ENCODE data around the gene LTB4R2. TPM values are rescaled to one million over a fixed set of nuclear protein-coding genes. Genes with fewer than 3 reads are reported as not detected.

Gene LTB4R2
- total RNA-seq, 1 donor from 2014 or later = 9.4 TPM

DNA sequence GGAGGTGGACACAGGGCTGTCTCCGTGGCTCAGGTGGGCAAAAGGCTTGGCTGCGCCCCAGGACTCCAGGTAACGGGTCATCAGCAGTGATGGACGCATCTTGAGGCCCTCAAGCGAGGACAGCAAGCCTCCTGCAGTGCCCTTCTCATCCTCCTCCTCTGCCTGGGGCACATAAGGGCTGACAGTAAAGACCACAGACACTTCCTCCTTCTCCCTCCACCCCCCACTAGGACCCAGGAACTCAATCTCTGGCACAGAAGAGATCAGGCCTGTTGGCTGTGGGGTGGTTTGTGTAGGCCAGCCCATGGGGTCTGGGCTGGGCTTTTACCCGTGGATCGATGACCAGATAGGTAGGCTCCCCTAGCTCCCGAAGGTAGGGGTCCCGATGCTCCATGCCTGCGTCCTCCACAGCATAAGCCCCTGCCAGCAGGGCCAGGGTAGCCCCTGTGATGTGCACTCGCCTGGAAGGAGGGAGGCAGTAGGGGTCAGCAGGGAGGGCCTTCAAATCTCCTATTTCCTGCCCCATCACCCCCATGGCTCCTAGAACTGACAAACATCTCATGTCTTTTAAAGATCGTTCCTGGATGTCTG, 19.2 kb downstream of the LTB4R2 start:
- TF ChIP-seq CTCF (conservative IDR thresholded peaks at IDR 0.05) = no peak
- no peak for DNase-seq (ENCODE audit: low read depth, low spot score)
- Mint-ChIP-seq H3K4me3 (no peak overlapping the region), H3K4me1 (peaks cover 6% of the 10 kb centered on the region), H3K27me3 (ENCODE audit: low read depth) (peaks cover 39% of the 10 kb centered on the region), H3K9me3 (no peaks in the 10 kb centered on the region), H3K36me3 (ENCODE audit: low read depth) (no peaks in the 10 kb centered on the region), H3K27ac (ENCODE audit: unreplicated experiment) (no peak overlapping the region)

DNA sequence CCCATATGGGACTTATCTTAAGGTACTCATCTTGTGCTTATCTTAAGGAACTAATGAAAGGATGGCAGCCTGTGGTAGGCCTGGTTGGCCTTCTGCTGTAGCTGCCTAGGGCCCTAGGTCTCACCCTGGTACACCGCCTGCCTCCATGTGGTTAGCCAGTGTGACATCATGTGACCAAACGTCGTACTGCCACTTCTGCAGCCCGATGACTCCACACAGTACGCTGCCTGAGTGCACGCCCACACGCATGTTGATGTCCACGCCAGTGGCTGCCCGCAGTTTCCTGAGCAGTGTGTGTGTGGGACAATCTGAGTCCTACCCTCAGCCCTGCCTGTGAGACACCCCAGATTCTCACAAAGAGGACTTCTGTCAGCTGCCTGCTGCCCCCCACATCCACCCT, 19.8 kb downstream of the LTB4R2 start:
- H3K27me3 Mint-ChIP-seq (ENCODE audit: low read depth) = peaks cover 45% of the 10 kb centered on the region
- no peaks in the 10 kb centered on the region for H3K36me3 Mint-ChIP-seq (ENCODE audit: low read depth)
- no peaks in the 10 kb centered on the region for H3K9me3 Mint-ChIP-seq
- DNase-seq (ENCODE audit: low read depth, low spot score) = no peak
- TF ChIP-seq CTCF (conservative IDR thresholded peaks at IDR 0.05) = no peak
- no peak overlapping the region for H3K27ac Mint-ChIP-seq (ENCODE audit: unreplicated experiment)
- H3K4me1 Mint-ChIP-seq = peaks cover 6% of the 10 kb centered on the region
- no peak overlapping the region for H3K4me3 Mint-ChIP-seq

GRCh38 chr14:24330973-24331674, 21.2 kb downstream of the LTB4R2 start:
- H3K9me3 Mint-ChIP-seq = no peaks in the 10 kb centered on the region
- H3K27ac Mint-ChIP-seq (ENCODE audit: unreplicated experiment) = no peak overlapping the region
- H3K4me3 Mint-ChIP-seq = no peak overlapping the region
- no peak for TF ChIP-seq CTCF (conservative IDR thresholded peaks at IDR 0.05)
- peaks cover 11% of the 10 kb centered on the region for H3K4me1 Mint-ChIP-seq
- H3K36me3 Mint-ChIP-seq (ENCODE audit: low read depth) = no peaks in the 10 kb centered on the region
- no peak for DNase-seq (ENCODE audit: low read depth, low spot score)
- H3K27me3 Mint-ChIP-seq (ENCODE audit: low read depth) = peaks cover 59% of the 10 kb centered on the region

DNA sequence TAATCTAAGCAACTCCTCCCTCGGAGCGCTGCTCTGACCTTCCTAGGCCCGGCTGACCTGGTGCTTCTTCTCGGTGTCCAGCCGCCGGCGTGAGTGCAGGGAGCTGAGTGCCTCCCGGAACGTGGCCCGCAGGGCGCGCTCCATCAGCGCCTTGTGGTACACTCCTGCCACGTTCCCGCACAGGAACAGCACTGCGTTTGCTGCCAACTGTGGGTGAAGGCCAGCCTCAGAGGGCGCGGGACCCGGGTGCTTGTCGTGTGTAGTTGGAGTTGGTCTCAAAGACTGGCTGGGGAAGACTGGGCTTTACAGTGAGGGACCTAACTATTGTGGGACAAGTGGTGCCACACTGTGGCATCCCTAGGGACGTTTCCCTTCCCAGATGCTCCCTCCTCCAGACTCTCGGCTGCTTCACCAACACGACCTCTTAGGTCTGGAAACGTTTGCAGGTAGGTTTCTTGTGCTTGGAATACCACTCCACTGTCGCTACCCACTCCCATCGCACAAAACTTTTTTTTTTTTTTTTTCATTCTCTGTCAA, 21.9 kb downstream of the LTB4R2 start:
- Mint-ChIP-seq H3K9me3 (no peaks in the 10 kb centered on the region), H3K27me3 (ENCODE audit: low read depth) (peaks cover 66% of the 10 kb centered on the region), H3K4me1 (peaks cover 11% of the 10 kb centered on the region), H3K36me3 (ENCODE audit: low read depth) (no peaks in the 10 kb centered on the region), H3K4me3 (no peak overlapping the region), H3K27ac (ENCODE audit: unreplicated experiment) (no peak overlapping the region)
- DNase-seq (ENCODE audit: low read depth, low spot score) = no peak
- TF ChIP-seq CTCF (conservative IDR thresholded peaks at IDR 0.05) = no peak

- peaks cover 72% of the 10 kb centered on the region for H3K27me3 Mint-ChIP-seq (ENCODE audit: low read depth)
- peaks cover 11% of the 10 kb centered on the region for H3K4me1 Mint-ChIP-seq
- no peak overlapping the region for H3K27ac Mint-ChIP-seq (ENCODE audit: unreplicated experiment)
- H3K36me3 Mint-ChIP-seq (ENCODE audit: low read depth) = no peaks in the 10 kb centered on the region
- peak overlapping the region; percentile 73 for H3K4me3 Mint-ChIP-seq
- no peaks in the 10 kb centered on the region for H3K9me3 Mint-ChIP-seq
- peak; percentile 59 for DNase-seq (ENCODE audit: low read depth, low spot score)
- TF ChIP-seq CTCF (conservative IDR thresholded peaks at IDR 0.05) = peak; percentile 69
These were observed 22.5 kb downstream of the LTB4R2 start for GRCh38 chr14:24332268-24332993.
